ENCODE results near the gene ENOX1. TPM values are rescaled to one million over a fixed set of nuclear protein-coding genes. Genes with fewer than 3 reads are reported as not detected.

Gene ENOX1
- total and polyA plus RNA-seq, 9 of the 15 experiments (the other 6 are each of a cell fraction or from before 2014, with no cell fraction given), result not detected

DNA sequence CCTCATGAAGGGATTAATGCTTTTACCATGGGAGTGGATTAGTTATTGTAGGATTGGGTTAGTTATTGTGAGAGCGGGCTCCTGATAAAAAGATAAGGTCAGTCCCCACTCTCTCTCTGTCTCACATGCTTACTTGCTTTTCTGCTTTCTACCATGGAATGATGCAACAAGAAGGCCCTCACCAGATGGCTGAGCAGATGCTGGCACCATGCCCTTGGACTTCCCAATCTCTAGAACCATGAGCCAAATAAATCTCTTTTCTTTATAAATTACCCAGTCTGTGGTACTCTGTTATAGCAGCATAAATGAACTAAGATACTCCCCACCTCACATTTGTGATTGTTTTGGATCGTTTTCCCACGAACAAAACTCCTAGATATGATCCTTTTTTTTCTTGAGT lies 409.6 kb downstream of the ENOX1 start:
- TF ChIP-seq, protein P1, sequence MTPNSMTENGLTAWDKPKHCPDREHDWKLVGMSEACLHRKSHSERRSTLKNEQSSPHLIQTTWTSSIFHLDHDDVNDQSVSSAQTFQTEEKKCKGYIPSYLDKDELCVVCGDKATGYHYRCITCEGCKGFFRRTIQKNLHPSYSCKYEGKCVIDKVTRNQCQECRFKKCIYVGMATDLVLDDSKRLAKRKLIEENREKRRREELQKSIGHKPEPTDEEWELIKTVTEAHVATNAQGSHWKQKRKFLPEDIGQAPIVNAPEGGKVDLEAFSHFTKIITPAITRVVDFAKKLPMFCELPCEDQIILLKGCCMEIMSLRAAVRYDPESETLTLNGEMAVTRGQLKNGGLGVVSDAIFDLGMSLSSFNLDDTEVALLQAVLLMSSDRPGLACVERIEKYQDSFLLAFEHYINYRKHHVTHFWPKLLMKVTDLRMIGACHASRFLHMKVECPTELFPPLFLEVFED (CRISPR knock-in tag; conservative IDR thresholded peaks at IDR 0.05), result no peak
- TF ChIP-seq HNRNPH1 (optimal IDR thresholded peaks at IDR 0.05; ENCODE audit: low read depth, low read length) (no peak), FOXP1 (CRISPR knock-in tag; IDR thresholded peaks at IDR 0.05) (no peak), NR4A1 (CRISPR knock-in tag; IDR thresholded peaks at IDR 0.05) (no peak), NR4A1 (tag; IDR thresholded peaks at IDR 0.05) (no peak), ZNF766 (CRISPR knock-in tag; conservative IDR thresholded peaks at IDR 0.05) (no peak), CREBBP (IDR thresholded peaks at IDR 0.05; ENCODE audit: low read depth, low read length) (no peak), TAL1 (IDR thresholded peaks at IDR 0.05) (no peak)
- BruUV-seq (replicated peaks), result no TSS peak
- in situ Hi-C loops (cut with MboI), result no loop called here

More for the DNA sequence above, 409.6 kb downstream of the ENOX1 start:
- intact Hi-C loops (cut with micrococcal nuclease), result no loop called here
- ChIA-PET POLR2A (no interaction called here), CTCF (ENCODE audit: low intra/inter-chr PET ratio) (no interaction called here)
- no peak overlapping the region for H3K27ac ChIP-seq (ENCODE audit: extremely low read depth, low read depth, low read length)
- no peak overlapping the region for H3K4me2 ChIP-seq (ENCODE audit: insufficient read depth, low read length)
- FAIRE-seq (no peak), DNase-seq (ENCODE audit: extremely low read depth in 1 of 4, low spot score in 3 of 4) (no peak), ATAC-seq (no peak)
- no peaks in the 10 kb centered on the region for H3K36me3 ChIP-seq (ENCODE audit: control insufficient read depth, insufficient read depth, low read length)
- H3K9me3 ChIP-seq (replicated peaks; ENCODE audit: control insufficient read depth, insufficient read depth, low read depth, low read length), result no peaks in the 10 kb centered on the region
- WGBS (ENCODE audit: insufficient coverage, low coverage, missing lambda C conversion rate), result 0% methylated on average over 3 of the region's 3 CpGs
- no peak overlapping the region for H3K4me3 ChIP-seq
- no peak overlapping the region for H2AFZ ChIP-seq (ENCODE audit: low read depth, low read length)
- no peaks in the 10 kb centered on the region for H3K27me3 ChIP-seq (ENCODE audit: control insufficient read depth in 2 of 2, insufficient read depth in 2 of 2, low read length in 2 of 2)
- no peak overlapping the region for H3K9ac ChIP-seq (ENCODE audit: insufficient read depth in 1 of 2, low read depth in 2 of 2, low read length in 2 of 2)
- no peaks in the 10 kb centered on the region for H3K9me1 ChIP-seq (ENCODE audit: control insufficient read depth, insufficient read depth, low read length)
- no peaks in the 10 kb centered on the region for H3K4me1 ChIP-seq (replicated peaks in 1 of 2; ENCODE audit: control insufficient read depth in 2 of 2, insufficient read depth in 2 of 2, low read length in 2 of 2)
- no peaks in the 10 kb centered on the region for H3K79me2 ChIP-seq (ENCODE audit: control insufficient read depth, insufficient read depth, low read length)
- H4K20me1 ChIP-seq (replicated peaks; ENCODE audit: control insufficient read depth, insufficient read depth, low read length), result no peaks in the 10 kb centered on the region
